Liver (tissue), 9 donors: Measurements from ENCODE around the gene METTL23. TPM values are rescaled to one million over a fixed set of nuclear protein-coding genes. Genes with fewer than 3 reads are reported as not detected.
"Not testable (repeated sequence)": the region's sequence is repeated elsewhere in the genome, so short reads cannot be mapped to it uniquely, and the experiment has no call there.

Source experiments
- DNase-seq: peaks from one replicate; pipeline ENCODE4 v3.0.0-alpha.2; 2017; ENCODE audit warnings: low spot score
- H3K27ac ChIP-seq, 2 donors: one replicate each; pipeline ENCODE4 v1.7.0; 2013; ENCODE audit warnings: inconsistent platforms in 2 of 2, low read length in 2 of 2, control low read depth in 1 of 2, low read depth in 1 of 2, mild to moderate bottlenecking in 1 of 2
- H3K27me3 ChIP-seq, 4 donors: one replicate each; pipeline versions ENCODE4 v1.6.1 to v1.7.0; 2013; ENCODE audit warnings: low read length in 3 of 4, inconsistent platforms in 1 of 4, mild to moderate bottlenecking in 1 of 4, moderate library complexity in 1 of 4; ENCODE audit not compliant: control insufficient read depth in 4 of 4, insufficient read depth in 4 of 4
- H3K36me3 ChIP-seq, 4 donors: one replicate each; pipeline versions ENCODE4 v1.6.1 to v1.7.0; 2013; ENCODE audit warnings: low read length in 3 of 4, mild to moderate bottlenecking in 3 of 4, low read depth in 1 of 4, moderate library complexity in 1 of 4; ENCODE audit not compliant: control insufficient read depth in 4 of 4, insufficient read depth in 3 of 4
- H3K4me1 ChIP-seq, 4 donors: one replicate each; pipeline versions ENCODE4 v1.6.1 to v1.7.0; 2013; ENCODE audit warnings: low read length in 3 of 4, mild to moderate bottlenecking in 3 of 4, moderate library complexity in 1 of 4; ENCODE audit not compliant: control insufficient read depth in 4 of 4, insufficient read depth in 4 of 4
- H3K4me3 ChIP-seq, 3 donors: one replicate each; pipeline versions ENCODE4 v1.6.1 to v1.7.0; 2013; ENCODE audit warnings: low read length in 3 of 3, control low read depth in 1 of 3, low read depth in 1 of 3, mild to moderate bottlenecking in 1 of 3
- H3K9ac ChIP-seq, 2 donors: one replicate each; pipeline ENCODE4 v1.7.0; 2013; ENCODE audit warnings: low read length in 2 of 2, mild to moderate bottlenecking in 2 of 2, moderate library complexity in 2 of 2, control low read depth in 1 of 2, low read depth in 1 of 2
- H3K9me3 ChIP-seq, 4 donors: one replicate each; pipeline versions ENCODE4 v1.6.1 to v1.7.0; 2013; ENCODE audit warnings: low read length in 3 of 4; ENCODE audit not compliant: control insufficient read depth in 4 of 4
- EGR1 ChIP-seq, 2 donors: IDR thresholded peaks; 2 replicates each; pipeline ENCODE4 v1.6.1; 2016 to 2018; ENCODE audit warnings: antibody characterized with exemption in 2 of 2, low read depth in 2 of 2
- FOXA1 ChIP-seq: IDR thresholded peaks from 2 replicates; pipeline ENCODE4 v1.6.1; 2016; ENCODE audit warnings: antibody characterized with exemption
- FOXA2 ChIP-seq: IDR thresholded peaks from 2 replicates; pipeline ENCODE4 v1.6.1; 2016; ENCODE audit warnings: antibody characterized with exemption
- GABPA ChIP-seq, 2 donors: IDR thresholded peaks in 1 of 2; conservative IDR thresholded peaks in 1 of 2; 2 replicates each; pipeline ENCODE4 v1.6.1; 2016; ENCODE audit warnings: antibody characterized with exemption in 2 of 2, mild to moderate bottlenecking in 1 of 2, moderate library complexity in 1 of 2
- HNF4A ChIP-seq, 2 donors: conservative IDR thresholded peaks; 2 replicates each; pipeline ENCODE4 v1.6.1; 2016; ENCODE audit warnings: antibody characterized with exemption in 2 of 2, mild to moderate bottlenecking in 2 of 2
- HNF4G ChIP-seq: IDR thresholded peaks from 2 replicates; pipeline ENCODE4 v1.6.1; 2016; ENCODE audit warnings: antibody characterized with exemption
- JUND ChIP-seq, 2 donors: IDR thresholded peaks; 2 replicates each; pipeline ENCODE4 v1.6.1; 2016; ENCODE audit warnings: antibody characterized with exemption in 2 of 2
- NR2F2 ChIP-seq: IDR thresholded peaks from 2 replicates; pipeline ENCODE4 v1.6.1; 2016; ENCODE audit warnings: antibody characterized with exemption
- RAD21 ChIP-seq, 2 donors: IDR thresholded peaks; 2 replicates each; pipeline ENCODE4 v1.6.1; 2016; ENCODE audit warnings: antibody characterized with exemption in 2 of 2, mild to moderate bottlenecking in 2 of 2
- RXRA ChIP-seq, 2 donors: IDR thresholded peaks; 2 replicates each; pipeline ENCODE4 v1.6.1; 2017 to 2018; ENCODE audit warnings: antibody characterized with exemption in 2 of 2, mild to moderate bottlenecking in 1 of 2
- SP1 ChIP-seq: IDR thresholded peaks from 2 replicates; pipeline ENCODE4 v1.6.1; 2018; ENCODE audit warnings: antibody characterized with exemption, mild to moderate bottlenecking
- TAF1 ChIP-seq: conservative IDR thresholded peaks from 2 replicates; pipeline ENCODE4 v1.6.1; 2016; ENCODE audit warnings: antibody characterized with exemption, mild to moderate bottlenecking
- YY1 ChIP-seq: IDR thresholded peaks from 2 replicates; pipeline ENCODE4 v1.6.1; 2016; ENCODE audit warnings: antibody characterized with exemption, mild to moderate bottlenecking
- WGBS: extraction: QIAGEN DNeasy Blood & Tissue Kit; methylation state at CpG from one replicate; pipeline ENCODE4 v1.1.7; 2013; 5-methylcytosine and 5-hydroxymethylcytosine counted together
- polyA plus RNA-seq, 2 donors: library from polyadenylated mRNA; stranded (reverse) in 1 of 2; unstranded in 1 of 2; fragments of 200-250 nt in 1 of 2; fragments of >200 nt in 1 of 2; fragmentation: Nextera tagmentation in 1 of 2; extraction: Ambion mirVana in 1 of 2; gene quantifications; one replicate each; pipeline versions ENCODE4 v1.2.1 to v1.2.3, GENCODE V29; 2013 to 2015
- total RNA-seq, 2 donors: library from RNA; depleted of rRNA; stranded (reverse); fragments of >200 nt; gene quantifications; one replicate each; pipeline ENCODE4 v1.2.3, GENCODE V29; 2014
- TF ChIP-seq, protein P1 (sequence below): IDR thresholded peaks from 2 replicates; pipeline ENCODE4 v1.6.1; 2016; ENCODE audit warnings: antibody characterized with exemption
- TF ChIP-seq, protein P2 (sequence below): fragments of 150-350 bp; IDR thresholded peaks from 2 replicates; pipeline ENCODE4 v1.5.1; 2017; ENCODE audit warnings: improper control_type of control experiment, low read depth, low read length; ENCODE audit not compliant: missing input control
- TF ChIP-seq, protein P3 (sequence below): IDR thresholded peaks from 2 replicates; pipeline ENCODE4 v1.6.1; 2016; ENCODE audit warnings: antibody characterized with exemption, mild to moderate bottlenecking
- TF ChIP-seq, protein P4 (sequence below): IDR thresholded peaks from 2 replicates; pipeline ENCODE4 v1.6.1; 2016; ENCODE audit warnings: antibody characterized with exemption
- TF ChIP-seq, protein P5 (sequence below): IDR thresholded peaks from 2 replicates; pipeline ENCODE4 v1.6.1; 2016; ENCODE audit warnings: antibody characterized with exemption
- donor health status: healthy.
- donor health status: healthy.
- donor health status: healthy.
- donor health status: healthy.
- donor health status: healthy.

METTL23 gene
- total and polyA plus RNA-seq, 4 donors = 15.6 to 37.2 (median 22.1) TPM

DNA sequence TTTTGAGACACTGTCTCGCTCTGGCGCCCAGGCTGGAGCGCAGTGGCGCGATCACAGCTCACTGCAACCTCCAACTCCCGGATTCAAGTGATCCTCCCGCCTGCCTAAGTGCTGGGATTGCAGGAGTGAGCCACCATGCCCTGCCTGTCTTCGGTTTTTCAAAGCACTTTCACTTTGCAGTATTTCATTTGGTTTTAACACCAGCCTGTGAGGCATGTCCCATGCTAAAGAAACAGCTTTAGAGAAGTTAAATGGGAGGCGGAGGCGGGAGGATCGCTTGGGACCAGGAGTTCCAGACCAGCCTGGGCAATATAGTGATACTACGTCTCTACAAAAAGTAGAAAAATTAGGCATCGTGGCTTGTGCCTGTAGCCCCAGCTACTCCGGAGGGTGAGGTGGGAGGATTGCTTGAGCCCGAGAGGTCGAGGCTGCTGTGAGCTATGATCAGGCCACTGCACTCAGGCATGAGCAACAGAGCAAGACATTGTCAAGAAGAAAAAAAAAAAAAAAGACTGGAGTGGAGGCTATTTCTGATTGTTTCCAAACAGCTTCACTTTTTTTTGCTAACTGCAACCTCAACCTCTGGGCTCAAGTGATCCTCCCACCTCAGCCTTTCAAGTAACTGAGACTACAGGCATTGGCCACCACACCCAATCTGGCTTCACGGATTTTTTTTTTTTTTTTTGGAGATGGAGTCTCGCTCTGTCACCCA is 1.3 kb downstream of the METTL23 start:
- whole genome bisulfite sequencing = 59% methylated on average over 18 of the region's 18 CpGs
- peaks cover 12 to 28% (median 25%) of the 10 kb centered on the region in 4 donors for H3K4me1 ChIP-seq
- H3K9ac ChIP-seq = peak overlapping the region; percentile 87 to 96
- H3K27me3 ChIP-seq = no peaks in the 10 kb centered on the region
- no peaks in the 10 kb centered on the region for H3K9me3 ChIP-seq
- no peak for TF ChIP-seq NR2F2
- no peak for TF ChIP-seq JUND (IDR thresholded peaks at IDR 0.05)
- TF ChIP-seq, protein P1, sequence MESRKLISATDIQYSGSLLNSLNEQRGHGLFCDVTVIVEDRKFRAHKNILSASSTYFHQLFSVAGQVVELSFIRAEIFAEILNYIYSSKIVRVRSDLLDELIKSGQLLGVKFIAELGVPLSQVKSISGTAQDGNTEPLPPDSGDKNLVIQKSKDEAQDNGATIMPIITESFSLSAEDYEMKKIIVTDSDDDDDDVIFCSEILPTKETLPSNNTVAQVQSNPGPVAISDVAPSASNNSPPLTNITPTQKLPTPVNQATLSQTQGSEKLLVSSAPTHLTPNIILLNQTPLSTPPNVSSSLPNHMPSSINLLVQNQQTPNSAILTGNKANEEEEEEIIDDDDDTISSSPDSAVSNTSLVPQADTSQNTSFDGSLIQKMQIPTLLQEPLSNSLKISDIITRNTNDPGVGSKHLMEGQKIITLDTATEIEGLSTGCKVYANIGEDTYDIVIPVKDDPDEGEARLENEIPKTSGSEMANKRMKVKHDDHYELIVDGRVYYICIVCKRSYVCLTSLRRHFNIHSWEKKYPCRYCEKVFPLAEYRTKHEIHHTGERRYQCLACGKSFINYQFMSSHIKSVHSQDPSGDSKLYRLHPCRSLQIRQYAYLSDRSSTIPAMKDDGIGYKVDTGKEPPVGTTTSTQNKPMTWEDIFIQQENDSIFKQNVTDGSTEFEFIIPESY = no peak
- TF ChIP-seq FOXA2 = no peak
- no peak for TF ChIP-seq HNF4G
- TF ChIP-seq, protein P2, sequence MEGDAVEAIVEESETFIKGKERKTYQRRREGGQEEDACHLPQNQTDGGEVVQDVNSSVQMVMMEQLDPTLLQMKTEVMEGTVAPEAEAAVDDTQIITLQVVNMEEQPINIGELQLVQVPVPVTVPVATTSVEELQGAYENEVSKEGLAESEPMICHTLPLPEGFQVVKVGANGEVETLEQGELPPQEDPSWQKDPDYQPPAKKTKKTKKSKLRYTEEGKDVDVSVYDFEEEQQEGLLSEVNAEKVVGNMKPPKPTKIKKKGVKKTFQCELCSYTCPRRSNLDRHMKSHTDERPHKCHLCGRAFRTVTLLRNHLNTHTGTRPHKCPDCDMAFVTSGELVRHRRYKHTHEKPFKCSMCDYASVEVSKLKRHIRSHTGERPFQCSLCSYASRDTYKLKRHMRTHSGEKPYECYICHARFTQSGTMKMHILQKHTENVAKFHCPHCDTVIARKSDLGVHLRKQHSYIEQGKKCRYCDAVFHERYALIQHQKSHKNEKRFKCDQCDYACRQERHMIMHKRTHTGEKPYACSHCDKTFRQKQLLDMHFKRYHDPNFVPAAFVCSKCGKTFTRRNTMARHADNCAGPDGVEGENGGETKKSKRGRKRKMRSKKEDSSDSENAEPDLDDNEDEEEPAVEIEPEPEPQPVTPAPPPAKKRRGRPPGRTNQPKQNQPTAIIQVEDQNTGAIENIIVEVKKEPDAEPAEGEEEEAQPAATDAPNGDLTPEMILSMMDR = no peak
- TF ChIP-seq RXRA (IDR thresholded peaks at IDR 0.05) = no peak
- TF ChIP-seq, protein P3, sequence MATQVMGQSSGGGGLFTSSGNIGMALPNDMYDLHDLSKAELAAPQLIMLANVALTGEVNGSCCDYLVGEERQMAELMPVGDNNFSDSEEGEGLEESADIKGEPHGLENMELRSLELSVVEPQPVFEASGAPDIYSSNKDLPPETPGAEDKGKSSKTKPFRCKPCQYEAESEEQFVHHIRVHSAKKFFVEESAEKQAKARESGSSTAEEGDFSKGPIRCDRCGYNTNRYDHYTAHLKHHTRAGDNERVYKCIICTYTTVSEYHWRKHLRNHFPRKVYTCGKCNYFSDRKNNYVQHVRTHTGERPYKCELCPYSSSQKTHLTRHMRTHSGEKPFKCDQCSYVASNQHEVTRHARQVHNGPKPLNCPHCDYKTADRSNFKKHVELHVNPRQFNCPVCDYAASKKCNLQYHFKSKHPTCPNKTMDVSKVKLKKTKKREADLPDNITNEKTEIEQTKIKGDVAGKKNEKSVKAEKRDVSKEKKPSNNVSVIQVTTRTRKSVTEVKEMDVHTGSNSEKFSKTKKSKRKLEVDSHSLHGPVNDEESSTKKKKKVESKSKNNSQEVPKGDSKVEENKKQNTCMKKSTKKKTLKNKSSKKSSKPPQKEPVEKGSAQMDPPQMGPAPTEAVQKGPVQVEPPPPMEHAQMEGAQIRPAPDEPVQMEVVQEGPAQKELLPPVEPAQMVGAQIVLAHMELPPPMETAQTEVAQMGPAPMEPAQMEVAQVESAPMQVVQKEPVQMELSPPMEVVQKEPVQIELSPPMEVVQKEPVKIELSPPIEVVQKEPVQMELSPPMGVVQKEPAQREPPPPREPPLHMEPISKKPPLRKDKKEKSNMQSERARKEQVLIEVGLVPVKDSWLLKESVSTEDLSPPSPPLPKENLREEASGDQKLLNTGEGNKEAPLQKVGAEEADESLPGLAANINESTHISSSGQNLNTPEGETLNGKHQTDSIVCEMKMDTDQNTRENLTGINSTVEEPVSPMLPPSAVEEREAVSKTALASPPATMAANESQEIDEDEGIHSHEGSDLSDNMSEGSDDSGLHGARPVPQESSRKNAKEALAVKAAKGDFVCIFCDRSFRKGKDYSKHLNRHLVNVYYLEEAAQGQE = no peak
- no peak for TF ChIP-seq HNF4A (conservative IDR thresholded peaks at IDR 0.05)
- no peak for TF ChIP-seq RAD21 (IDR thresholded peaks at IDR 0.05)
- no peak for TF ChIP-seq FOXA1
- TF ChIP-seq, protein P4, sequence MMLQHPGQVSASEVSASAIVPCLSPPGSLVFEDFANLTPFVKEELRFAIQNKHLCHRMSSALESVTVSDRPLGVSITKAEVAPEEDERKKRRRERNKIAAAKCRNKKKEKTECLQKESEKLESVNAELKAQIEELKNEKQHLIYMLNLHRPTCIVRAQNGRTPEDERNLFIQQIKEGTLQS = no peak
- TF ChIP-seq EGR1 (IDR thresholded peaks at IDR 0.05; ENCODE audit: low read depth in 2 of 2) = no peak
- TF ChIP-seq GABPA (IDR thresholded peaks at IDR 0.05 in 1 of 2, conservative IDR thresholded peaks at IDR 0.05 in 1 of 2) = no peak
- TF ChIP-seq YY1 = no peak
- TF ChIP-seq, protein P5, sequence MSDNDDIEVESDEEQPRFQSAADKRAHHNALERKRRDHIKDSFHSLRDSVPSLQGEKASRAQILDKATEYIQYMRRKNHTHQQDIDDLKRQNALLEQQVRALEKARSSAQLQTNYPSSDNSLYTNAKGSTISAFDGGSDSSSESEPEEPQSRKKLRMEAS = no peak
- no peak for TF ChIP-seq SP1
- no peak for TF ChIP-seq TAF1
- H3K36me3 ChIP-seq = peaks cover 8 to 24% (median 20%) of the 10 kb centered on the region in 4 donors
- H3K27ac ChIP-seq = peak overlapping the region; percentile 100
- DNase-seq = no peak
- H3K4me3 ChIP-seq = peak overlapping the region; percentile 86 to 94 (median 93)

DNA sequence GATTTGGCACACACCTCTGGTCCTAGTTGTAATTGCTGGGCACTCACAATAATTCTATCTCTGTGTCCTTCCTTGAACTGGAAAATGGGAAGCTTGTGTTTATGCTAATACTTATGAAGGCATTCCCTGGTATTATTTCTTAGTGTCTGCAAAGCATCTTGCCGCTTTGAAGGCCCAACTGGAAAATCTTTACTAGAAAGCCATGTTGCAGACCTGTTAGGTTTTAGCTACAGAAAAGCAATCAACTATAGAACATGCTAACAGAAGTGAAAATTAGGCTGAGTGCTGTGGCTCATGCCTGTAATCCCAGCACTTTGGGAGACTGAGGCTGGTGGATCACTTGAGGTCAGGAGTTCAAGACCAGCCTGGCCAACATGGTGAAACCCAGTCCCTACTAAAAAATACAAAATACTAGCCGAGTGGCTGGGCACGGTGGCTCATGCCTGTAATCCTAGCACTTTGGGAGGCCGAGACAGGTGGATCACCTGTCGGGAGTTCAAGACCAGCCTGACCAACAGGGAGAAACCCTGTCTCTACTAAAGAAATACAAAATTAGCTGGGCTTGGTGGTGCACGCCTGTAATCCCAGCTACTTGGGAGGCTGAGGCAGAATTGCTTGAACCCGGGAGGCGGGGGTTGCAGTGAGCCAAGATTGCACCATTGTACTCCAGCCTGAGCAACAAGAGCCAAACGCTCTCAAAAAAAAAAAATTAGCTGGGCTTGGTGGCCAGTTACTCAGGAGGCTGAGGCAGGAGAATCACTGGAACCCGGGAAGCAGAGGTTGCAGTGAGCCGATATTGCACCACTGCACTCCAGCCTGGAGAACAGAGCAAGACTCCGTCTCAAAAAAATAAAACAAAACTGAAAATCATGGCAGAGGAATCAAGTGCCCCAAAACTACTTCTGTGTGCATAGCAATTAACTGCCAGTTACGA is 5.4 kb downstream of the METTL23 start:
- 89% methylated on average over 13 of the region's 13 CpGs for WGBS
- H3K9ac ChIP-seq, H3K9me3 ChIP-seq, H3K27ac ChIP-seq, DNase-seq, H3K4me3 ChIP-seq, H3K27me3 ChIP-seq: not testable (repeated sequence)
- H3K36me3 ChIP-seq = peaks cover 12 to 38% (median 28%) of the 10 kb centered on the region in 4 donors
- H3K4me1 ChIP-seq = peaks cover 10 to 47% (median 44%) of the 10 kb centered on the region in 4 donors
